HEK293 (cell line): ENCODE data around the gene LRRC49.

ENCODE experiments used
- HOXC10 ChIP-seq: sonication (generic); formaldehyde crosslinking; IDR thresholded peaks from 2 replicates; pipeline ENCODE4 v1.8.1; 2023; ENCODE audit warnings: mild to moderate bottlenecking, missing genetic modification reagents
- IKZF3 ChIP-seq: fragments of 450-650 bp; IDR thresholded peaks from 2 replicates; pipeline ENCODE4 v1.5.0; 2018; ENCODE audit warnings: missing biosample characterization, mild to moderate bottlenecking, missing genetic modification characterization, moderate library complexity
- KLF17 ChIP-seq: fragments of 450-650 bp; formaldehyde crosslinking; IDR thresholded peaks from 2 replicates; pipeline ENCODE4 v1.5.1; 2016; ENCODE audit warnings: missing biosample characterization, missing genetic modification characterization
- PATZ1 ChIP-seq: fragments of 450-650 bp; formaldehyde crosslinking; IDR thresholded peaks from 2 replicates; pipeline ENCODE4 v1.5.1; 2016; ENCODE audit warnings: missing biosample characterization, missing genetic modification characterization
- PRDM6 ChIP-seq: fragments of 450-650 bp; formaldehyde crosslinking; IDR thresholded peaks from 2 replicates; pipeline ENCODE4 v1.5.1; 2017; ENCODE audit warnings: missing biosample characterization, missing genetic modification characterization
- SCRT2 ChIP-seq: fragments of 450-650 bp; formaldehyde crosslinking; IDR thresholded peaks from 2 replicates; pipeline ENCODE4 v1.5.1; 2016; ENCODE audit warnings: missing biosample characterization, missing genetic modification characterization
- ZBTB26 ChIP-seq: fragments of 450-650 bp; formaldehyde crosslinking; optimal IDR thresholded peaks from 2 replicates; pipeline ENCODE3; 2016; ENCODE audit warnings: missing biosample characterization, mild to moderate bottlenecking, missing genetic modification characterization
- ZBTB7A ChIP-seq: fragments of 450-650 bp; formaldehyde crosslinking; IDR thresholded peaks from 2 replicates; pipeline ENCODE4 v1.5.1; 2016; ENCODE audit warnings: low read depth, missing biosample characterization, missing genetic modification characterization
- ZNF140 ChIP-seq: fragments of 450-650 bp; formaldehyde crosslinking; IDR thresholded peaks from 2 replicates; pipeline ENCODE4 v1.5.1; 2016; ENCODE audit warnings: missing biosample characterization, missing genetic modification characterization
- ZNF146 ChIP-seq: fragments of 450-650 bp; formaldehyde crosslinking; IDR thresholded peaks from 2 replicates; pipeline ENCODE4 v1.5.1; 2016; ENCODE audit warnings: missing biosample characterization, missing genetic modification characterization
- ZNF155 ChIP-seq: fragments of 450-650 bp; formaldehyde crosslinking; IDR thresholded peaks from 2 replicates; pipeline ENCODE4 v1.5.1; 2016; ENCODE audit warnings: missing biosample characterization, missing genetic modification characterization
- ZNF202 ChIP-seq: fragments of 450-650 bp; formaldehyde crosslinking; IDR thresholded peaks from 2 replicates; pipeline ENCODE4 v1.5.1; 2016; ENCODE audit warnings: missing biosample characterization, missing genetic modification characterization, borderline replicate concordance
- ZNF23 ChIP-seq: fragments of 450-650 bp; formaldehyde crosslinking; IDR thresholded peaks from 2 replicates; pipeline ENCODE4 v1.5.1; 2016; ENCODE audit warnings: missing biosample characterization, missing genetic modification characterization, borderline replicate concordance
- ZNF266 ChIP-seq: fragments of 450-650 bp; formaldehyde crosslinking; IDR thresholded peaks from 2 replicates; pipeline ENCODE4 v1.5.1; 2016; ENCODE audit warnings: missing biosample characterization, missing genetic modification characterization, low read depth
- ZNF274 ChIP-seq, 2 experiments: fragments of 200-500 bp in 1 of 2; fragments of 450-650 bp in 1 of 2; sonication (Bioruptor generic) in 1 of 2; formaldehyde crosslinking in 1 of 2; IDR thresholded peaks; 2 replicates each; pipeline versions ENCODE4 v1.5.1 to v1.6.1; 2014 to 2016; ENCODE audit warnings: borderline replicate concordance in 1 of 2, inconsistent platforms in 1 of 2, low read length in 1 of 2, missing biosample characterization in 1 of 2, missing genetic modification characterization in 1 of 2
- ZNF366 ChIP-seq: fragments of 450-650 bp; formaldehyde crosslinking; conservative IDR thresholded peaks from 2 replicates; pipeline ENCODE4 v1.5.1; 2016; ENCODE audit warnings: missing biosample characterization, missing genetic modification characterization
- ZNF501 ChIP-seq: fragments of 450-650 bp; formaldehyde crosslinking; IDR thresholded peaks from 2 replicates; pipeline ENCODE4 v1.5.1; 2016; ENCODE audit warnings: missing biosample characterization, missing genetic modification characterization
- ZNF544 ChIP-seq: fragments of 450-650 bp; formaldehyde crosslinking; IDR thresholded peaks from 2 replicates; pipeline ENCODE4 v1.5.0; 2017; ENCODE audit warnings: missing biosample characterization, missing genetic modification characterization
- ZNF560 ChIP-seq: fragments of 450-650 bp; formaldehyde crosslinking; IDR thresholded peaks from 2 replicates; pipeline ENCODE4 v1.5.1; 2017; ENCODE audit warnings: missing biosample characterization, missing genetic modification characterization, borderline replicate concordance
- ZNF561 ChIP-seq: fragments of 450-650 bp; IDR thresholded peaks from 2 replicates; pipeline ENCODE4 v1.5.1; 2018; ENCODE audit warnings: missing biosample characterization, missing genetic modification characterization, borderline replicate concordance
- ZNF585B ChIP-seq: fragments of 450-650 bp; formaldehyde crosslinking; IDR thresholded peaks from 2 replicates; pipeline ENCODE4 v1.5.1; 2016; ENCODE audit warnings: missing biosample characterization, missing genetic modification characterization
- ZNF596 ChIP-seq: fragments of 450-650 bp; IDR thresholded peaks from 2 replicates; pipeline ENCODE4 v1.5.0; 2018; ENCODE audit warnings: missing biosample characterization, mild to moderate bottlenecking, missing genetic modification characterization, moderate library complexity
- ZNF600 ChIP-seq: fragments of 450-650 bp; formaldehyde crosslinking; IDR thresholded peaks from 2 replicates; pipeline ENCODE4 v1.5.1; 2016; ENCODE audit warnings: missing biosample characterization, missing genetic modification characterization
- ZNF621 ChIP-seq: fragments of 450-650 bp; formaldehyde crosslinking; IDR thresholded peaks from 2 replicates; pipeline ENCODE4 v1.5.1; 2017; ENCODE audit warnings: missing biosample characterization, missing genetic modification characterization
- ZNF645 ChIP-seq: fragments of 450-650 bp; formaldehyde crosslinking; IDR thresholded peaks from 2 replicates; pipeline ENCODE4; 2016; ENCODE audit warnings: missing biosample characterization, missing genetic modification characterization
- ZNF707 ChIP-seq: fragments of 450-650 bp; formaldehyde crosslinking; IDR thresholded peaks from 2 replicates; pipeline ENCODE4 v1.5.1; 2016; ENCODE audit warnings: missing biosample characterization, missing genetic modification characterization
- ZNF837 ChIP-seq: fragments of 450-650 bp; formaldehyde crosslinking; IDR thresholded peaks from 2 replicates; pipeline ENCODE4 v1.5.1; 2016; ENCODE audit warnings: missing biosample characterization, missing genetic modification characterization
- ZSCAN5A ChIP-seq: fragments of 450-650 bp; formaldehyde crosslinking; IDR thresholded peaks from 2 replicates; pipeline ENCODE4 v1.5.1; 2016; ENCODE audit warnings: missing biosample characterization, missing genetic modification characterization

LRRC49 gene

GRCh38 chr15:70853973-70854665 is 38.5 kb upstream of the LRRC49 start, which contains the start of gene LARP6 (continued):
- TF ChIP-seq IKZF3 (no peak), SCRT2 (tag by site-specific recombination) (no peak), ZNF560 (tag by site-specific recombination) (no peak), ZBTB26 (tag by site-specific recombination) (peak; percentile 86), ZNF501 (tag by site-specific recombination) (0 out of 2 replicates have a peak, but pooled peaks have one; percentile 39), ZNF23 (tag by site-specific recombination) (no peak), ZNF585B (tag by site-specific recombination) (no peak; the same call in 1 of the 2 replicates), ZNF155 (tag by site-specific recombination) (no peak), ZBTB7A (0 out of 2 replicates have a peak, but pooled peaks have one; percentile 21), KLF17 (tag by site-specific recombination) (no peak; the same call in 1 of the 2 replicates), ZSCAN5A (tag by site-specific recombination) (no peak), ZNF600 (tag by site-specific recombination) (peak; percentile 58; the same call in 1 of the 2 replicates), PATZ1 (tag by site-specific recombination) (peak; percentile 69; the same call in 1 of the 2 replicates), ZNF621 (tag by site-specific recombination) (no peak), PRDM6 (tag by site-specific recombination) (no peak), ZNF202 (no peak), ZNF366 (tag by site-specific recombination) (no peak), ZNF140 (tag by site-specific recombination) (no peak), ZNF596 (tag by site-specific recombination) (peak; percentile 43; the same call in 1 of the 2 replicates), ZNF561 (tag by site-specific recombination) (0 out of 2 replicates have a peak, but pooled peaks have one; percentile 18), ZNF707 (tag by site-specific recombination) (no peak), ZNF266 (tag by site-specific recombination) (no peak), ZNF544 (tag by site-specific recombination) (no peak), ZNF645 (tag by site-specific recombination) (no peak), HOXC10 (CRISPR knock-in tag) (no peak), ZNF837 (no peak), ZNF274 (IDR thresholded peaks at IDR 0.05; ENCODE audit: low read length) (no peak), ZNF274 (tag by site-specific recombination; IDR thresholded peaks at IDR 0.05; ENCODE audit: borderline replicate concordance) (no peak), ZNF146 (tag by site-specific recombination) (no peak)
